Caki2 (cell line): Measurements from ENCODE around the gene SWI5. TPM values are rescaled to one million over a fixed set of nuclear protein-coding genes. Genes with fewer than 3 reads are reported as not detected.

Experiments used
- DNase-seq: peaks from one replicate; pipeline ENCODE4 v3.0.0-alpha.2; 2015; ENCODE audit warnings: low read depth
- in situ Hi-C: cut with HindIII; loops from 2 replicates; pipeline ENCODE4 v1.10.0; 2016; ENCODE audit warnings: low sequenced_read_pairs, low pct_unique_long_range_greater_than_20kb, mixed read lengths
- total RNA-seq: library from RNA; depleted of rRNA; stranded (reverse); fragments of >200 nt; shearing (Covaris generic); gene quantifications from 2 replicates; pipeline ENCODE4 v1.2.3, GENCODE V29; 2014; ENCODE audit warnings: low replicate concordance

SWI5 gene
- total RNA-seq, 1 experiment from 2014 or later, result 141 TPM

- DNase-seq, result no peak
- in situ Hi-C loops, result no loop called here
These were observed 20.5 kb downstream of the SWI5 start for GRCh38 chr9:128296340-128297220.

GRCh38 chr9:128297221-128297773 is 21.2 kb downstream of the SWI5 start:
- in situ Hi-C loops, result no loop called here
- no peak for DNase-seq

DNA sequence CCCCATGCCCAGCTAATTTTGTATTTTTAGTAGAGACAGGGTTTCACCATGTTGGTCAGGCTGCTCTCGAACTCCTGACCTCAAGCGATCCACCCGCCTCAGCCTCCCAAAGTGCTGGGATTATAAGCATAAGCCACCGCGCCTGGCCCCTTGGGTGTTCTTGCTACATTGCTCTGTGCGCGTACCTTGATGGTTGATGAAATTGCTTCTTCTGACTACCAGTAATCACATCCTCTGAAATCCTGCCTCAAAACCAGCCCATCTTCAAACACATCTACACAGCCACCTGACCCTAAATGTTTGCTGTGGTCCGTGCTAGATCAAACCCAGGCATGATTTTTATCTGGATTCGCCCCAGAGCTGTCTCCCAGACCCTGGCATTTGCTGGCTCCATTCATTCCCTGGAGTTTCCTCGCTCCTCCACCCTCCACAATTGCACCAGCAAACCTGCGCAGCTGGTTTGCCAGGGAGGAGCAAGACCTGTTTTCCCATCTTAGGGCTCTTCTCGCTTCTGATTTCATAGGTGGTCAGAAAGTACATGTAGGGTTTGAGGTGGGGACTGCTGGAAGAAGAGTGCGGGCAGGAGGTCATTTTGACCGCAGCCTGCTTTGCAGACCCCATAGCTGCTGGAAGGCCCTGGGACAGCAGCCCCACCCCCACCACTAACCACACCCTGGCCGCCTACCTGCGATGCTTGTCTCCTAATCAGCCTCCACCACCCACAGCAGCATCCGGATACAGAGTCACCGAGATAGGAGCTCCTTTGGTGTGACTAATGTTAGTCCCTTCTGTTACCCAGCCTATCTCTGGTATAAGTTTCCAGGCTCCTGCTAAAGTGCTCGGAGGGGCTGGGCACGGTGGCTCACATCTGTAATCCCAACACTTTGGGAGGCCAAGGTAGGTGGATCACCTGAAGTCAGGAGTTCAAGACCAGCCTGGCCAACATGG is 22.7 kb downstream of the SWI5 start:
- in situ Hi-C loops, result no loop called here
- DNase-seq, result no peak

- no peak for DNase-seq
- in situ Hi-C loops, result no loop called here
These were observed 28.3 kb downstream of the SWI5 start for GRCh38 chr9:128304136-128304970.

DNA sequence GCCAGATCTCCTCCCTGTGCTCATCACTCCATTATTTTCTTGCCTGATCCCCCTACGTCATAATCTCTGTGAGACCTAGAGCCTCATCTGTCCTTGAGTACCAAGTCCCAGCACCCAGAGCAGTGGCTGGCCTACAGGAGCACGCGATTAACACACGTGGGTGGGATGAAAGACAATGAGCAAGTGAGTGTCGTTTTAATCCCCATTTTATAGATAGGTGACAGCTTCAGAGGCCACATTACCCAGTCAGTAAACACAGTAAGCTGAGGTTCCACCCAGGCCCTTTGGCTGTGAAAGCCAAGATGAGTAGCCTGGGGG is 28.9 kb downstream of the SWI5 start:
- in situ Hi-C loops, result no loop called here
- peak; percentile 33 for DNase-seq

DNA sequence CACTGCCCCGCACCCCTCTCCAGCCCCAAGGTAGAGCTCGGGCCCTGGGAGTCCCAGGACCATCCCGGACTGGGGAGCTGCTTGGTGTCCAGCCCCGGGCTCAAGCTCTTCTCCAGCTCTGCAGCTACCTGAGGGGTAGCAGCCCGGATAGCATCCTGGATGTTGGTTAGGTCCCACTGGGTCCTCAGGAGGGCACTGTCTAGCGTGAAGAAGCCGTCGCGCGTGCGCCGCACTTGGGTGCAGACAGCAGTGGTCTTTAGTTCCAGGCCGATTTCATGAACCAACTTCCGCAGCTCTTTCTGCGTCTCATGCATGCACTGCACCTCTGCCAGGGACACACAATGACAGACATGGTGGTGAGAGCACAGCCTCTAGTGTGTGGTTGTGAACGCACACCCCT is 33.5 kb downstream of the SWI5 start:
- DNase-seq, result no peak
- in situ Hi-C loops, result no loop called here

DNA sequence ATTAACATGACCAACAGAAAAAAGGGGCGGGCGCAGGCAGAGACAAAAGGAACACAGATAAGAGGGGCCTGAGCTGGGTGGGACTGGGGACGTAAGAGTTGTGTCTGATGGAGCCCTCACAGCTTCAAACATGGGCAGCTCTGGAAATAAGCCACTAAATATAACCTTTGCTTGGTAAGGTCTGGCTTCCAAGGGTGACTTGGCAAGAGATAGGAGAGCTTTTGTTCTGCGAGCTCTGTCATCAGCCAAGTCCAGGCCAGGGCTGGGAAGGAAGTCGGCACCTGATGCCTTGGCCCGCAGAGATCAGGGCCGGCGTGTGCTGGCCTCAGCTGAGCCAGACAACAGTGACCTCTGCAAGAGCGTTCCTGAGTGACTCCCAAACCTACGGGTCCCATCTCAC is 34.4 kb downstream of the SWI5 start:
- no peak for DNase-seq
- in situ Hi-C loops, result no loop called here

- in situ Hi-C loops, result no loop called here
- no peak for DNase-seq
These were observed 38.6 kb downstream of the SWI5 start for GRCh38 chr9:128314697-128315096.

DNA sequence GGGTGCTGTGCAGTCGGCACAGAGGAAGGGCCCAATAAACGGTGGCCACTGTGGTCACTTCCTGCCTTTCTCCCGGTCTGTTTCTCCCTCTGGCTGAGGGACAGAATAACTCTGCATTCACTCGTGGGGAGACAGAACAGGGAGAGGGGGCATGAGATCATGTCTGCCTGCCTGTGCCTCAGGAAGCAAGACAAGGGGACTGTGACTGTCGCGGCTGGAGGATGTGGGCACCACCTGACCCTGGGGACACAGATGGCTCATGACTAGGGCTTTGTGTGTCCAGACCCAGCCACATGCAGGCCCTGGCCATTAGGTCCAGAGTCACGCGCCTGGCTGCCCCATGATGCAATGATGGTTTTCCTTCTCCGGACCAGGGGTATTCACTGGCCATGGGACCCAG is 40.3 kb downstream of the SWI5 start:
- in situ Hi-C loops, result no loop called here
- no peak for DNase-seq

DNA sequence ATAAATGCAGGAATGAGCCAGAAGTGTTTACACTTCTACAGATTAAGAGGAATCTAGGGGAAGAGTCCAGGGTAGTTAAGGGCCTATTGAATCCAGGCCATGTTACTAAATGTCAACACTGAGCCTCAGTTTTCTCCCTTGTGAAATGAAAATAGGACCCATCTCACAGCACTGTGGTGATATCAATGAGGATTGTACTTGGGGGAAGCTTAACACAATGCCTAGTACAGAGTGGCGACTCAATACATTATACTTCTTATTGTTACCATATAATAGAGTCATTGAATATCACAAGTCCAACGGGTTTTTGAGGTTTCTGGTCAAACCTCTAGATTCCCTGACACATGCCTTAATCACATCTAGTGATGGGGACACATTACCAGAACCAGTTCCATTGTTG is 41.6 kb downstream of the SWI5 start:
- in situ Hi-C loops, result no loop called here
- no peak for DNase-seq

DNA sequence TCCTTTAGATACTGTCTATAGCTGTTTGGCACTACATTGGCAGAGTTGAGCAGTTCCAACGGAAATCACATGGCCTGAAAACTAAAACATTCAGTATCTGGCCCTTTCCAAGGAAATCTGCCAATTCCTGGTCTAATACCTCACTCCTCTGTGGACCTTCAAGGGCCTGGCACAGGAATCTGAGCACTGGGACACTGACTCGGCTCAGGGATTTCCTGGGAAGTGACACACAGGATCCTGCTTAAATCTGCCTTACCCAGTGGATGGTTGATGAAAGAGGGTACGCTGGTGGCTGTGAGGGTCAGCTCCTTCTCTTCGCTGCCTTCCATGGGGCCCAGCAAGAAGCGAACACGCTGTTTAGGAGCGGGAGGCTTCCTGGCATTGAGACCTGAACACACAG is 45.3 kb downstream of the SWI5 start:
- DNase-seq, result no peak
- in situ Hi-C loops, result no loop called here

- no peak for DNase-seq
- in situ Hi-C loops, result no loop called here
These were observed 45.9 kb downstream of the SWI5 start for GRCh38 chr9:128321879-128322403.

GRCh38 chr9:128322404-128323211 is 46.5 kb downstream of the SWI5 start, which contains the start of the genes COQ4 and TRUB2:
COQ4 (plus strand) TSS chr9:128322839; CDS start chr9:128322859, 20 bp downstream.
TRUB2 (minus strand) TSS chr9:128322447; CDS start chr9:128322408, 39 bp downstream.
- peak; percentile 93 for DNase-seq
- in situ Hi-C loops, result no loop called here

GRCh38 chr9:128323212-128323730 is 47.2 kb downstream of the SWI5 start:
- in situ Hi-C loops, result no loop called here
- DNase-seq, result peak; percentile 22

- in situ Hi-C loops, result no loop called here
- DNase-seq, result no peak
These were observed 47.7 kb downstream of the SWI5 start for GRCh38 chr9:128323791-128324190.

GRCh38 chr9:128324401-128324800 is 48.3 kb downstream of the SWI5 start:
- no peak for DNase-seq
- in situ Hi-C loops, result no loop called here

- in situ Hi-C loops, result no loop called here
- no peak for DNase-seq
These were observed 49.6 kb downstream of the SWI5 start for GRCh38 chr9:128325629-128326028.
